Sigmoid colon (tissue), 4 donors: ENCODE data around the gene TRPM2.

Experiments
- CTCF ChIP-seq, 4 experiments: fragments of 450-650 bp in 3 of 4; fragments of 200-600 bp in 1 of 4; IDR thresholded peaks; one replicate each; pipeline ENCODE4 v1.5.1; 2016 to 2019; ENCODE audit warnings: antibody characterized with exemption in 4 of 4, mild to moderate bottlenecking in 3 of 4, moderate library complexity in 2 of 4
- POLR2A ChIP-seq, 2 donors: fragments of 450-650 bp; IDR thresholded peaks; one replicate each; pipeline ENCODE4 v1.6.1; 2016; ENCODE audit warnings: antibody characterized with exemption in 2 of 2, mild to moderate bottlenecking in 2 of 2, moderate library complexity in 2 of 2
- POLR2AphosphoS5 ChIP-seq, 4 donors: sonication (generic); formaldehyde crosslinking; IDR thresholded peaks; one replicate each; pipeline ENCODE4 v1.6.1; 2017; ENCODE audit warnings: antibody characterized with exemption in 4 of 4

GRCh38 chr21:44442266-44443125 lies 89.1 kb downstream of the TRPM2 start:
- TF ChIP-seq CTCF (IDR thresholded peaks at IDR 0.05) (no peak), POLR2A (IDR thresholded peaks at IDR 0.05) (no peak), POLR2AphosphoS5 (IDR thresholded peaks at IDR 0.05) (no peak)
